NCI-H146 treated with DMSO at 0.1 percent for 48 hours (cell line): ENCODE data around the gene ACTN2.
A peak's percentile ranks its signal among the peaks of the same experiment; 100 is the strongest.

Experiments
- DNase-seq: peaks from one replicate; lab custom pipeline; 2025; ENCODE audit not compliant: unreplicated experiment; lab: John Stamatoyannopoulos, UW

ACTN2 gene

DNA sequence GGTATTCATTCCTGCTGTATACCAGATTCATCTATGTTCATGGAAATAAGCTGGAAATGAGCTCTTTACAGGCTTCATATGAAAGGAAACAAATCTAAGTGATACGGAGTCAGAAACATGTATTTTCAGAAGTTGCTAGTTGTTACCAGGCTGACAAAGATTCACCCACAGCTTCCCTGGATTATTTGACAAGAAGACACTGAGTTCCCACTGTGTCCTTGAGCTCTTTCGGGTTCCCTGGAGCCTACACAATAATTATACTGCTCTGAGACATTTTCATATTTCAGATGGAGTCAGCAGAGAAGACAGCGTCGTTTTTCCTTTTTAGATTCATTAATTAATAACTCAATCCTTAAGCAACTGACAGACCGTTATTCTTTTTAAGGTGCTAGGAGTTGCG lies 79.5 kb downstream of the ACTN2 start:
- DNase-seq: no peak

GRCh38 chr1:236766506-236766905 lies 80.2 kb downstream of the ACTN2 start:
- no peak for DNase-seq

GRCh38 chr1:236767276-236767675 lies 81.0 kb downstream of the ACTN2 start:
- DNase-seq: no peak

- DNase-seq: no peak
These were observed 82.3 kb downstream of the ACTN2 start for GRCh38 chr1:236768601-236769000.

GRCh38 chr1:236773919-236774318 lies 87.6 kb downstream of the ACTN2 start:
- no peak for DNase-seq

DNA sequence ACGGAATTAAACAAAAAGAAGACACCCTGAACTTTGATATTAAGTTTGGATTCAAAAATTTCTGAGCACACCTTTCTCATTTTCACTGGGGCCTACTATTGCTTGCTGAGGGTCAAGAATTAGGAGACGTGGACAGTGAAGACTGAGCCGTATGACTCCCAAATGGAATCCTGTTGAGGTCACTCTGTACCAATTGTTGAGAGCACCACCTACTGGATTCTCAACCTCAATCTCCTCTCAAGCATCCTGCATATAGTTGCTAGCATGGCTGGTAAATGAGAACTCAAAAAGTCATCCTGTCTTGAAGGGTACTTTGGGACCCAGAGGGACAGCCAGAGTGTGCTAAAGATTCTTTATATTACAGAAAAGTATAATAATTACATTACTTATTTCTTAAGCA lies 88.6 kb downstream of the ACTN2 start:
- no peak for DNase-seq

GRCh38 chr1:236779312-236779711 lies 93.0 kb downstream of the ACTN2 start:
- no peak for DNase-seq

DNA sequence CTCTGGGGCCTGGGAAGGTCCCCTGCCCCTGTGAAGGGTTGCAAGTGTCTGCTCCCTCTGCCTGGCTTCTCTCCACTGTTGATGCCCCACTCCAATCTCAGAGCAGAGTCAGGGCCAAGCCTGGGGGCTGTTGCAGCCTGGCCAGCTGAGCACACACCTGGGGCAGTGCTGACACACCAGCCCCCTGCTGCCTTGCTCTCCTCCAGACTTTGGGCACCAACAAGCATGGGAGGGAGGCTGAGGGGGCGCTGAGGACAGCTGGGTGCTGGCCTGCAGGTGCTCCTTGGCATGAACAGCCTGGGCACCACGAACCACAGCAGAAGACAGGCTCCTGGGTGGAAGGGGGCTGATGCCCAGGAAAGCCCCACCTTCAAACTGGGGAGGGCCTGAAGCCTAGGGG lies 99.2 kb downstream of the ACTN2 start:
- no peak for DNase-seq

DNA sequence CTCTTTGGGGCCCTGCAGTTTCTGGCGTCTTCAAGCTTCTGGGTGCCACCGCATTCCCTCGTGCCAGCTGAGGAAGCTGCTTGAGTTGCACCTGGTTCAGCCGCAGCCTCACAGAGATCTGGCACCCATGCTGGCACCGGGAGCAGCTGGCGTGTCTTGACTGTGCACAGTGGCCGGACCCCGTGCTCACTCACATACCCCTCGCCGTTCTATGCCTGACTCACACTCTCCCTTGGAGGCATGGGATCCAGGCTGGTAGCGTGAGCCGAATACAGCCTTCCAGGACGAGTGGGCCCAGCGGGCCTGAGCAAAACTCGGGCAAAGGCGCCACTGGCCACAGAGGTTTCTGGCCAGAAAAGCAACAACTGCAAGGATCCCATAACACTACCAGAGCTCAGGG lies 100.2 kb downstream of the ACTN2 start:
- no peak for DNase-seq

DNA sequence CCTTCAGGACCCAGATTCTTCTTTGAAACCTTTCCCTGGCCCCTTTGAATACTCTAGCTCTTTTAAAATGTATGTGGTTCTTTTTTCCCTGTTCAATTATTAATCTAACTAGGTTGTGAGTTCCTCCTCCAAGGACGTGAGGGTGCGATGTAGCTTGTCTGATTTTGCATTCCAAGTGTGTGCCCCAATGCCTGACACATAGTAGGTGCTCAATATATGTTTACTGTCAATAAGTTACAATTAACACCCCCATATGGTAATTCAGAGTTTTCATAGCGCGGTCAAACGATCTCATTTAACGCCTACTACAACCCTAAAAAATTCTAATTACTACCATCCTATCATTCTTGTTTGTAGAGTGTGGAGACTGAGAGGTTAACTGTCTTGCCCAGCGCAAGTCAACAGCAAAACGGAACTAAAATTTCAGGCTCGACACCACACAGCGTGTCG lies 108.3 kb downstream of the ACTN2 start:
- no peak for DNase-seq

DNA sequence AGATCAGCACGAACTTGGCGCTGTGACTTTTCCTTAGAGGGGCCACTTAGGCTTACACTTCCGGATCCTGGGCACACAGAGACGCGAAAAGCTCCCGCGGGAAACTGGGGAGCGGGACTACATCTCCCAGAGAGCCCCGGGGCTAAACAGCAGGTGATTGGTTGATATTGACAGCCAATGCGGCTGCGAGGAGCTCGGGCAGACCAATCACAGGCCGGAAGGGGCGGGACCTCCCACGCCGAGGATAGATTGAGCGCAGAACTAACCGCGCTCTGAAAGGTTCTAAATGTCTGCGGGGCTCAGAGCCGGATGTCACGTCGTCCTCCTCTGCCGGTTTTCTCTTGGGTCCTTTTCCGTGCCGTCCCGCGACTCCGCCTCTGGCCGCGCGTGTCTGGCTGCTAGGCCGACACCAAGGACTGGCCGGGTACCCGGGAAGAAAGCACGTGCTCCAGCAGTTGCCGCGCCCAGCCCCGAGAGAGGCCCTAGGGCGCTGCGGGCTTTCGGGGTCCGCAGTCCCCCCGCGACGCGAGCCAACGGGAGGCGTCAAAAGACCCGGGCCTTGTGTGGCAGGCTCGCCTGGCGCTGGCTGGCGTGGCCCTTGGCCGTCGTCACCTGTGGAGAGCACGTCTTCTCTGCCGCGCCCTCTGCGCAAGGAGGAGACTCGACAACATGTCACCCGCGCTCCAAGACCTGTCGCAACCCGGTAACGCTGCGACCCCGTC lies 108.9 kb downstream of the ACTN2 start, which contains the start of gene MTR:
MTR (plus strand) TSS at position 258 of the 722 bp plus-strand sequence; CDS start at position 670, 412 bp downstream.
- peak; percentile 95 for DNase-seq

GRCh38 chr1:236795757-236796667 lies 109.7 kb downstream of the ACTN2 start:
- peak; percentile 37 for DNase-seq

- DNase-seq: no peak
These were observed 112.7 kb downstream of the ACTN2 start for GRCh38 chr1:236799001-236799400.

DNA sequence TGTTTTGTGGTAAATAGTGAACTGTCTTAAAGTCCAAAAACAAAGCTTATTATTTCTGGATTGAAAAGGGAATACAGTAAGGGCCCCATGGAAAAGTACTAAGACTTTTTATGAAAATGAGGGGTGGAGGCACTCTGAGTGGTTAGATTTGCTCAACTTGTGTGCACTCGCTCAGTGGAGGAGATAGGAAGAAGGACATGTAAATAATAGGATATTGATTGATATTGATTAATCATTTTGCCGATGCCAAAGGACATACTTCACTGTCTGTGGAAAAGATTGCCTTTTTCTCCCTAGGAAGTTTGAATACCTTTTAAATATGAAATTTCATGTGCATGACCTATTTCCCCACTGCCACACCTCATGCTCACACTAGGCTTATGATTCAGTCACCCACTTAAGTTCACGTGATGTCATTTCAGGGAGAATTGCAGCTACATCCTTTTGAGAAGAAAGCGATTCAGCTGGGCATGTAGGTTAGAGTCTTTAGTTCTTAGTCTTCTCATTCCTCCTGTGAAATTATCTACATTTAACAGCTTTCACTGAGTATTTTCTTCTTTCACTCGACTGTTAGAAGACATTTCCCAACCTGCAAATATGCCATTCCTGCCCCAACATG lies 113.8 kb downstream of the ACTN2 start:
- DNase-seq: no peak

DNA sequence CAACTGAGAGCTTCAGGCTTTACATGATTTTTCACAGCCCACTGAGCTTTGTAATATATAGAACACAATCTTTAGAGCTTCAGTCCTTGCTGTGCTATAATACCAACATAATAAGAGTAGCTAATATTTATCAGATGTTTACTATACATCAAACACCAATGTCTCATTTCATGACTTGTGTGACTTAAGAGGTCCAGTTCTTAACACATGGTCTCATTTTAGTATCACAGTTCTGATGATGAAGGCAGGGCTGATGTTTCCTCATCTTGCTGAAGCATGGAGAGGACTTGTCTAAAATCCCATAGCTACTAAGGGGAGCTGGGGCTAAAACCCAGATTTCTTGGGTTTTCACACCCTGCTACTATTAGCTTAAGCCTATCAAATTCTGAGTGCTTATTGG lies 114.3 kb downstream of the ACTN2 start:
- DNase-seq: no peak

DNA sequence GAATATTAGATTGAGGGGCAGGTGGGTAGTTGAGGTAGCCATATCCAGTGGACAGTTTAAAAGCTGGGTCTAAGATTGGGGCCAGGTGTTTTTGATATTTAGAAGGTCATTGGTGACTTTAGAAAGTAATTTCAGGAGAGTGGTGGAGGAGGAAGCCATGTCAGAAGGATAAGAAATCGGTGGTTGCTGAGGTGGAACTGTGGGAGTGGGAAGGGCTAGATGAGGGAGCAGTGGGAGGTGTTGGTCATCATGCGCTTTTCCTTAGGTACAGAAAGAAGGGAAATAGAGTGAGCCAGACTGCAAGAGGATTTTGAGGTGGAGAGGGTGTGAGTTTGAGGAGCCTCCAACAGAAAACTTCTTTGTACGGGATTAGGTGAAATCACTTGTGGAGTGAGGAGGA lies 116.0 kb downstream of the ACTN2 start:
- no peak for DNase-seq

DNA sequence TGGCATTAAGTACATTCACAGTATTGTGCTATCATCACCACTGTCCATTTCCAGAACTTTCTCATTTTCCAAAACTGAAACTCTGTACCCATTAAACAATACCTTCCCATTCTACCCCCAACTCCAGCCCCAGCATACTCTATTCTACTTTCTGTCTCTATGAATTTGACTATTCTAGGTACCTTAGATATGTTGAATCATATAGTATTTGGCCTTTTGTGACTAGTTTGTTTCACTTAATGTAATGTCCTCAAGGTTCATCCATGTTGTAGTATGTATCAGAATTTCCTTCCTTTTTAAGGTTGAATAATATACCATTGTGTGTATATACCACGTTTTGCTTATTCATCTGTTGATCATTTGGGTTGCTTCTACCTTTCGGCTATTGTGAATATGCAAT lies 120.3 kb downstream of the ACTN2 start:
- DNase-seq: no peak

- no peak for DNase-seq
These were observed 121.7 kb downstream of the ACTN2 start for GRCh38 chr1:236808005-236808404.

DNA sequence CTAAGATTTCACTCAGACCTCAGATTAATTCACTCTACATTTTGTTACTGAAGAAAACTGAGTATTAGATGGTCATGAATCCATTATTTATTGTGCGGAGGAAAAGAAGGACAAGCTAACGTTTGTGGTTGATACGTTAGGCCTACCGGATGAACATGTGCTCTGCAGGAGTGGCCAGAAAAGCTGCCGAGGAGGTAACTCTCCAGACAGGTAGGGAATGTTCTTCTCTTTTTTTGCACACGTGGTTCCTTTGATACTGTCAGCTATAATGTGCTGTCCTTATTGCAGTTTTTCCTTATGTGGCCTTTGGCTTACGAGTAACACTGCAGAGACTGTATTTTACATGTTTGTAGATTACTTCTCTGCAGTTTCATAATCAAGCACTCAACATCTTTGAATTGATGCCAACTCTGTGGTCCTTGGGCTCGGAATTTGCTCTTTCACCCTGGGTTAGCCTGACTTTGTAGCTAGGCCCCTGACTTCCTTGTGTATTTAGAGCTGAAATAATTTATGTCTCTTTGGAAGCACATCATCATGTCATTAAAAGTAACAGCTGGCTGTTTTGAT lies 122.3 kb downstream of the ACTN2 start:
- DNase-seq: no peak

DNA sequence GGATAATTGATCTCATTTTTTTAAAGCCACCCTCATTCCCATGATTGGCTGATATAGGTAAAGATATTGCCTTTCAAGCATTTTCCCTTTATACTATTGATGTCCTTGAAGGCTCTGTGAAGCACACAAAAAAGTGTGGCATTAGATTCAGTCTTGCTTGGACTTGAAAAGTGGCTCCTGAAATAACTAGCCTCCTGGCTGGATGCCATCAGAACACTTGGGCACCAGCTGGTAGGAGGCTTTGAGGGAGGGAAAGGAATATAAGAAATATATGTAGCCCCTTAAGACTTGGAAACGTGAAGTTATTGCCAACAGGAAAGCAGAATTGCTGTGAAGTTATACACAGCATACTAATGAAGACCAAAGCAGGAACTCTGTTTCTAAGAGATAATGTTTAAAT lies 122.8 kb downstream of the ACTN2 start:
- DNase-seq: no peak

- no peak for DNase-seq
These were observed 123.7 kb downstream of the ACTN2 start for GRCh38 chr1:236810018-236810417.
